K562 (cell line): ENCODE results near the gene RNF141.

Source experiments
- BHLHE40 ChIP-seq: IDR thresholded peaks from 2 replicates; pipeline ENCODE4 v1.6.1; 2011; ENCODE audit warnings: low read length, improper control_type of control experiment
- NBN ChIP-seq: fragments of 450-650 bp; IDR thresholded peaks from 2 replicates; pipeline ENCODE4 v1.6.1; 2016; ENCODE audit warnings: low read depth, mild to moderate bottlenecking
- XRCC4 ChIP-seq: IDR thresholded peaks from one replicate; pipeline ENCODE4 v1.6.1; 2011; ENCODE audit not compliant: insufficient read depth, insufficient read length; ENCODE audit errors: extremely low read depth

DNA sequence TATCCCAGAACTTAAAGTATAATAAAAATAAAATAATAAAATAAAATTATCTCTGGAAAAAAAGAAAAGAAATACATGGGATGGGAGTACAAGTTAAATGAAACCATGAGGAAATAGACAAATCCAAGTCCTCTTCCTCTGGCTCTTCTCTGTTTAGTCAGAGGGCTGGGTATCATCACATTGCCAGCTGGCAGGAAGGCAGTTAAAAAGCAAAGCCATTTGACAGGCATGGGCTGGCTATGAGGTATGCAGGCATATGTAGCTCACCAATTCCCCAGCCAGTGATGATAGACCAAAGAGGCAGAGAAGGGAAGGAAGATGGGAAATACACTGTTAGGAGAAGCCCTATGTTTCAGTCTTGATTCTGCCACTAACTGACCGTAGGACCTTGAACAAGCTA, 21.0 kb upstream of the RNF141 start:
- TF ChIP-seq NBN: no peak
- no peak for TF ChIP-seq BHLHE40
- TF ChIP-seq XRCC4: no peak
